ENCODE measurements around the gene RABGAP1L. TPM values are rescaled to one million over a fixed set of nuclear protein-coding genes. Genes with fewer than 3 reads are reported as not detected.

Gene RABGAP1L
- total and polyA plus RNA-seq, 10 of the 15 experiments (the other 5 are each of a cell fraction or from before 2014, with no cell fraction given): 5.8 to 194 (median 113) TPM

GRCh38 chr1:174401075-174401474 lies 241.8 kb downstream of the RABGAP1L start:
- Histone ChIP-seq H3K27me3 (replicated peaks in 1 of 2; ENCODE audit: control insufficient read depth in 2 of 2, insufficient read depth in 2 of 2, low read length in 1 of 2) (no peaks in the 10 kb centered on the region), H3K36me3 (ENCODE audit: control insufficient read depth in 2 of 2, insufficient read depth in 2 of 2, low read length in 1 of 2) (peaks cover 0 to 14% of the 10 kb centered on the region in 2 experiments; a peak in 1 of 4 replicates), H3K4me3 (no peak overlapping the region), H4K20me1 (ENCODE audit: control insufficient read depth, insufficient read depth) (no peaks in the 10 kb centered on the region), H3K9ac (ENCODE audit: control insufficient read depth, insufficient read depth, low read length) (no peak overlapping the region), H3K4me1 (ENCODE audit: control insufficient read depth, insufficient read depth, low read length) (no peaks in the 10 kb centered on the region), H3K79me2 (ENCODE audit: control insufficient read depth, insufficient read depth, low read length) (no peaks in the 10 kb centered on the region), H3K4me2 (ENCODE audit: control insufficient read depth, insufficient read depth) (no peak overlapping the region), H3K9me3 (replicated peaks; ENCODE audit: control insufficient read depth, insufficient read depth, low read length) (no peaks in the 10 kb centered on the region; the same call in 2 of the 3 replicates), H3K27ac (ENCODE audit: control insufficient read depth, insufficient read depth) (no peak overlapping the region), H2AFZ (ENCODE audit: control insufficient read depth, low read depth, low read length) (no peak overlapping the region)
- no peak for DNase-seq (ENCODE audit: low read depth, low spot score)
- ChIA-PET RAD21 (ENCODE audit: unreplicated experiment) (no interaction called here), CTCF (interaction anchor here (1.5 kb wide), 1 partner anchor 15 kb away, joined by 3 read pairs; no protein-coding TSS in a partner anchor), SMC1A (ENCODE audit: uncharacterized antibody, unreplicated experiment) (interaction anchor here (0.6 kb wide), 1 partner anchor 248 kb away, joined by 3 read pairs; no protein-coding TSS in a partner anchor), POLR2A (interaction anchor here (0.5 kb wide), 1 partner anchor 477 kb away, joined by 3 read pairs; no protein-coding TSS in a partner anchor)
- 97% methylated on average over 4 of the region's 4 CpGs for WGBS (ENCODE audit: insufficient coverage, insufficient replicate concordance, low lambda C conversion rate, missing lambda C conversion rate)
- ATAC-seq: no peak
- no peak for FAIRE-seq
- BruUV-seq (replicated peaks): no TSS peak
- TF ChIP-seq BCL11A (IDR thresholded peaks at IDR 0.05; ENCODE audit: low read depth, low read length) (no peak), E2F8 (IDR thresholded peaks at IDR 0.05; ENCODE audit: low read depth, partially characterized antibody) (no peak), SPI1 (IDR thresholded peaks at IDR 0.05; ENCODE audit: borderline replicate concordance, insufficient read depth, low read depth, low read length) (peak; percentile 58), SMAD1 (IDR thresholded peaks at IDR 0.05; ENCODE audit: low read depth, partially characterized antibody) (no peak), WRNIP1 (IDR thresholded peaks at IDR 0.05; ENCODE audit: borderline replicate concordance, low read depth, low read length) (no peak), ZSCAN29 (IDR thresholded peaks at IDR 0.05) (no peak)
- in situ Hi-C loops (cut with MboI): no loop called here
- intact Hi-C loops (cut with micrococcal nuclease; ENCODE audit: unreplicated experiment): no loop called here

Measured in GM12878 (cell line).